HG03159 (cell line): ENCODE measurements around the gene FRMPD1.

Experiments
- ATAC-seq: cut with Tn5 transposase; IDR thresholded peaks from one replicate; pipeline ENCODE4 v1.9.1; 2021; ENCODE audit warnings: mild to moderate bottlenecking, moderate library complexity; ENCODE audit not compliant: unreplicated experiment

The FRMPD1 gene

GRCh38 chr9:37769995-37770394 is 119.2 kb downstream of the FRMPD1 start:
- no peak for ATAC-seq

- no peak for ATAC-seq
These were observed 124.6 kb downstream of the FRMPD1 start for GRCh38 chr9:37775216-37775919.

GRCh38 chr9:37776328-37776727 is 125.6 kb downstream of the FRMPD1 start:
- ATAC-seq, result no peak

- ATAC-seq, result no peak
These were observed 127.8 kb downstream of the FRMPD1 start for GRCh38 chr9:37778534-37778933.

- no peak for ATAC-seq
These were observed 133.5 kb downstream of the FRMPD1 start for GRCh38 chr9:37784291-37784615.

GRCh38 chr9:37784616-37785483 is 134.1 kb downstream of the FRMPD1 start, which contains the start of gene EXOSC3:
Gene EXOSC3 (minus strand): TSS chr9:37785064. CDS start chr9:37785044, 20 bp downstream.
- ATAC-seq, result peak; percentile 94

- ATAC-seq, result no peak
These were observed 136.3 kb downstream of the FRMPD1 start for GRCh38 chr9:37787059-37787458.

GRCh38 chr9:37788332-37788731 is 137.6 kb downstream of the FRMPD1 start:
- ATAC-seq, result no peak

GRCh38 chr9:37790096-37790495 is 139.3 kb downstream of the FRMPD1 start:
- ATAC-seq, result no peak

GRCh38 chr9:37792122-37792521 is 141.4 kb downstream of the FRMPD1 start:
- no peak for ATAC-seq

- ATAC-seq, result no peak
These were observed 145.5 kb downstream of the FRMPD1 start for GRCh38 chr9:37796232-37796631.
